ENCODE results near the gene ARHGAP25. TPM values are rescaled to one million over a fixed set of nuclear protein-coding genes. Genes with fewer than 3 reads are reported as not detected.

Gene ARHGAP25
- total and polyA plus RNA-seq, 2 donors (not counting 3 experiments of a cell fraction or from before 2014, with no cell fraction given): 0.50 to 2.0 TPM

DNA sequence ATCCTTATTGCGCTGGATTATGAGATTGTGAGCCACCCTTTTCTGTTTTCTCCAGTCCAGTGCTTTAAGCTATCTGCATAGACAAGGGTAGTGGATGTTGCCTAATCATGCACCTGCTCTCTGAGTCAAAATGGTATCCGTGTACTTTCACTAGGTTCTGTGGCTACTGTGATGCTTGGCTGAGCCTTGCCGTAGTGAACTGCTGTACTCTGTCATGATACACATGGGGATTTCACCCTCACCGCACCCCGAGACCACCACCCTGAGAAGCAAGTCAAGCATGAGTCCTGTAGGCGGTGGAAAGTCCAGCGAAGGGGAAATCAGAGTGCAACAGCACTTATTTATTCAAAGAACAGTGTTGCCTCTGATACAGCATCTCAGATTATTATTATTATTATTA lies 55.0 kb downstream of the ARHGAP25 start:
- H3K9ac ChIP-seq (replicated peaks; ENCODE audit: extremely low read depth, insufficient read depth, low read length): no peak overlapping the region
- ChIA-PET POLR2A (no interaction called here), CTCF (interaction anchor here (1.2 to 1.4 kb wide), 2 partner anchors 22 to 27 kb away, joined by 3 to 4 read pairs; no protein-coding TSS in a partner anchor)
- H3K36me3 ChIP-seq (ENCODE audit: control insufficient read depth in 2 of 2, extremely low read depth in 1 of 2, insufficient read depth in 2 of 2, low read length in 2 of 2): no peaks in the 10 kb centered on the region
- H3K9me3 ChIP-seq (replicated peaks; ENCODE audit: control insufficient read depth, insufficient read depth, low read length): no peaks in the 10 kb centered on the region
- intact Hi-C loops (cut with micrococcal nuclease) (no loop called here), dilution Hi-C loops (cut with MboI; ENCODE audit: extremely low pct_ligation_motif_present, low sequenced_read_pairs) (no loop called here)
- H2AFZ ChIP-seq (ENCODE audit: low read depth, low read length): no peak overlapping the region
- H3K4me3 ChIP-seq (replicated peaks in 1 of 3; ENCODE audit: insufficient read depth in 1 of 3, low read depth in 1 of 3, low read length in 3 of 3): no peak overlapping the region
- no peak for FAIRE-seq
- H3K27me3 ChIP-seq (ENCODE audit: control insufficient read depth in 2 of 2, insufficient read depth in 2 of 2, low read length in 2 of 2): peaks cover 3 to 15% of the 10 kb centered on the region in 2 experiments
- H3K4me2 ChIP-seq (ENCODE audit: insufficient read depth, low read length): no peak overlapping the region
- H4K20me1 ChIP-seq (replicated peaks; ENCODE audit: control insufficient read depth, extremely low read depth, insufficient read depth, low read length): no peaks in the 10 kb centered on the region
- no peak for DNase-seq (ENCODE audit: low read depth, low spot score)
- H3K9me1 ChIP-seq (replicated peaks; ENCODE audit: control insufficient read depth, extremely low read depth, insufficient read depth, low read length): no peaks in the 10 kb centered on the region
- no TSS peak for BruUV-seq (replicated peaks)
- H3K4me1 ChIP-seq (ENCODE audit: control insufficient read depth, extremely low read depth, insufficient read depth, low read length): no peaks in the 10 kb centered on the region
- TF ChIP-seq, protein P1, sequence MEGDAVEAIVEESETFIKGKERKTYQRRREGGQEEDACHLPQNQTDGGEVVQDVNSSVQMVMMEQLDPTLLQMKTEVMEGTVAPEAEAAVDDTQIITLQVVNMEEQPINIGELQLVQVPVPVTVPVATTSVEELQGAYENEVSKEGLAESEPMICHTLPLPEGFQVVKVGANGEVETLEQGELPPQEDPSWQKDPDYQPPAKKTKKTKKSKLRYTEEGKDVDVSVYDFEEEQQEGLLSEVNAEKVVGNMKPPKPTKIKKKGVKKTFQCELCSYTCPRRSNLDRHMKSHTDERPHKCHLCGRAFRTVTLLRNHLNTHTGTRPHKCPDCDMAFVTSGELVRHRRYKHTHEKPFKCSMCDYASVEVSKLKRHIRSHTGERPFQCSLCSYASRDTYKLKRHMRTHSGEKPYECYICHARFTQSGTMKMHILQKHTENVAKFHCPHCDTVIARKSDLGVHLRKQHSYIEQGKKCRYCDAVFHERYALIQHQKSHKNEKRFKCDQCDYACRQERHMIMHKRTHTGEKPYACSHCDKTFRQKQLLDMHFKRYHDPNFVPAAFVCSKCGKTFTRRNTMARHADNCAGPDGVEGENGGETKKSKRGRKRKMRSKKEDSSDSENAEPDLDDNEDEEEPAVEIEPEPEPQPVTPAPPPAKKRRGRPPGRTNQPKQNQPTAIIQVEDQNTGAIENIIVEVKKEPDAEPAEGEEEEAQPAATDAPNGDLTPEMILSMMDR (IDR thresholded peaks at IDR 0.05; ENCODE audit: extremely low read depth in 1 of 2, insufficient read depth in 1 of 2, low read depth in 1 of 2, low read length in 2 of 2): no peak
- TF ChIP-seq EZH2 (IDR thresholded peaks at IDR 0.05; ENCODE audit: borderline replicate concordance, low read depth, low read length, severe bottlenecking) (no peak), MYC (IDR thresholded peaks at IDR 0.05; ENCODE audit: low read depth, low read length) (no peak), JUN (IDR thresholded peaks at IDR 0.05; ENCODE audit: borderline replicate concordance, insufficient read depth, insufficient read length, low read depth) (no peak), GATA2 (IDR thresholded peaks at IDR 0.05; ENCODE audit: insufficient read depth, insufficient read length, low read depth, low read length) (no peak), FOS (IDR thresholded peaks at IDR 0.05; ENCODE audit: borderline replicate concordance, insufficient read depth, low read length) (no peak), POLR2A (IDR thresholded peaks at IDR 0.05; ENCODE audit: low read depth, low read length) (no peak), POLR2AphosphoS5 (IDR thresholded peaks at IDR 0.05; ENCODE audit: insufficient read depth, low read depth, low read length) (no peak)
- TF ChIP-seq, protein P2, sequence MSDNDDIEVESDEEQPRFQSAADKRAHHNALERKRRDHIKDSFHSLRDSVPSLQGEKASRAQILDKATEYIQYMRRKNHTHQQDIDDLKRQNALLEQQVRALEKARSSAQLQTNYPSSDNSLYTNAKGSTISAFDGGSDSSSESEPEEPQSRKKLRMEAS (IDR thresholded peaks at IDR 0.05; ENCODE audit: insufficient read depth, insufficient read length): no peak
- no peaks in the 10 kb centered on the region for H3K79me2 ChIP-seq (ENCODE audit: control insufficient read depth, insufficient read depth, low read length)
- H3K27ac ChIP-seq (ENCODE audit: insufficient read depth, low read depth, low read length): no peak overlapping the region

All from endothelial cell of umbilical vein (primary cell).